HG03280 (cell line): ENCODE data around the gene PRDM16.

Source experiments
- ATAC-seq: cut with Tn5 transposase; IDR thresholded peaks from one replicate; pipeline ENCODE4 v1.9.1; 2021; ENCODE audit warnings: mild to moderate bottlenecking, moderate library complexity; ENCODE audit not compliant: unreplicated experiment

The PRDM16 gene

GRCh38 chr1:3452866-3453175 lies 383.8 kb downstream of the PRDM16 start:
- ATAC-seq = no peak

GRCh38 chr1:3453203-3453761 lies 384.3 kb downstream of the PRDM16 start:
- ATAC-seq = no peak

GRCh38 chr1:3453891-3454810 lies 385.1 kb downstream of the PRDM16 start, which contains the start of gene ARHGEF16:
TSS of gene ARHGEF16 (plus strand) at chr1:3454665. CDS start at chr1:3463085, 8,420 bp downstream.
- ATAC-seq = no peak

GRCh38 chr1:3454811-3455618 lies 386.0 kb downstream of the PRDM16 start:
- ATAC-seq = no peak

- no peak for ATAC-seq
Measured at GRCh38 chr1:3455670-3456448, 386.9 kb downstream of the PRDM16 start.

GRCh38 chr1:3456449-3456963 lies 387.5 kb downstream of the PRDM16 start:
- no peak for ATAC-seq

GRCh38 chr1:3456964-3457909 lies 388.2 kb downstream of the PRDM16 start:
- ATAC-seq = no peak

- no peak for ATAC-seq
Measured at GRCh38 chr1:3457910-3458883, 389.2 kb downstream of the PRDM16 start.

GRCh38 chr1:3459051-3459908 lies 390.3 kb downstream of the PRDM16 start:
- no peak for ATAC-seq

GRCh38 chr1:3459940-3460671 lies 391.1 kb downstream of the PRDM16 start:
- ATAC-seq = no peak

GRCh38 chr1:3460672-3461131 lies 391.7 kb downstream of the PRDM16 start:
- ATAC-seq = no peak

- no peak for ATAC-seq
Measured at GRCh38 chr1:3461238-3461933, 392.4 kb downstream of the PRDM16 start.

- ATAC-seq = no peak
Measured at GRCh38 chr1:3461934-3462275, 392.9 kb downstream of the PRDM16 start.

GRCh38 chr1:3462356-3463012 lies 393.5 kb downstream of the PRDM16 start:
- ATAC-seq = no peak

GRCh38 chr1:3463013-3463385 lies 394.0 kb downstream of the PRDM16 start:
- ATAC-seq = no peak

GRCh38 chr1:3463408-3463863 lies 394.4 kb downstream of the PRDM16 start:
- ATAC-seq = no peak
